Muscle layer of duodenum (tissue), 2 donors: ENCODE results near the gene HARS2.

Experiments used
- H3K27ac ChIP-seq: one replicate; pipeline ENCODE4 v1.7.0; 2013; ENCODE audit warnings: mild to moderate bottlenecking, low read length
- H3K27me3 ChIP-seq: one replicate; pipeline ENCODE4 v1.7.0; 2013; ENCODE audit warnings: low read depth, mild to moderate bottlenecking, control low read depth, low read length
- H3K36me3 ChIP-seq, 2 donors: one replicate each; pipeline ENCODE4 v1.7.0; 2013; ENCODE audit warnings: low read length in 2 of 2, control low read depth in 1 of 2, mild to moderate bottlenecking in 1 of 2; ENCODE audit not compliant: insufficient read depth in 2 of 2, control insufficient read depth in 1 of 2
- H3K4me1 ChIP-seq, 2 donors: one replicate each; pipeline ENCODE4 v1.7.0; 2013; ENCODE audit warnings: low read length in 2 of 2, mild to moderate bottlenecking in 2 of 2, control low read depth in 1 of 2, moderate library complexity in 1 of 2; ENCODE audit not compliant: insufficient read depth in 2 of 2, control insufficient read depth in 1 of 2
- H3K4me3 ChIP-seq, 2 donors: one replicate each; pipeline ENCODE4 v1.7.0; 2013; ENCODE audit warnings: low read length in 2 of 2, low read depth in 1 of 2, mild to moderate bottlenecking in 1 of 2
- H3K9me3 ChIP-seq, 2 donors: one replicate each; pipeline ENCODE4 v1.7.0; 2013; ENCODE audit warnings: low read length in 2 of 2, control low read depth in 1 of 2, mild to moderate bottlenecking in 1 of 2; ENCODE audit not compliant: control insufficient read depth in 1 of 2
- donor health status: healthy.

The HARS2 gene

GRCh38 chr5:140737486-140737885 is 46.2 kb downstream of the HARS2 start:
- Histone ChIP-seq H3K27ac (no peak overlapping the region), H3K27me3 (no peaks in the 10 kb centered on the region), H3K9me3 (peaks cover 0 to 7% of the 10 kb centered on the region in 2 donors), H3K36me3 (no peaks in the 10 kb centered on the region), H3K4me1 (no peaks in the 10 kb centered on the region), H3K4me3 (no peak overlapping the region)

- peaks cover 0 to 15% of the 10 kb centered on the region in 2 donors for H3K9me3 ChIP-seq
- no peaks in the 10 kb centered on the region for H3K27me3 ChIP-seq
- H3K4me1 ChIP-seq: no peaks in the 10 kb centered on the region
- no peak overlapping the region for H3K27ac ChIP-seq
- no peaks in the 10 kb centered on the region for H3K36me3 ChIP-seq
- H3K4me3 ChIP-seq: no peak overlapping the region
Measured at GRCh38 chr5:140741967-140742366, 50.7 kb downstream of the HARS2 start.
